Urinary bladder (tissue), 4 donors: ENCODE results near the gene EML6. TPM values are rescaled to one million over a fixed set of nuclear protein-coding genes. Genes with fewer than 3 reads are reported as not detected.

ENCODE experiments used
- DNase-seq: peaks from one replicate; pipeline ENCODE4 v3.0.0-alpha.2; 2015; ENCODE audit errors: extremely low spot score
- H3K27ac ChIP-seq: one replicate; pipeline ENCODE4 v1.5.1; 2013; ENCODE audit warnings: low read depth, mild to moderate bottlenecking, moderate library complexity
- H3K36me3 ChIP-seq: one replicate; pipeline ENCODE4 v1.6.1; 2013; ENCODE audit warnings: mild to moderate bottlenecking, moderate library complexity; ENCODE audit not compliant: insufficient read depth
- H3K4me1 ChIP-seq: one replicate; pipeline ENCODE4 v1.6.1; 2013; ENCODE audit warnings: mild to moderate bottlenecking, moderate library complexity; ENCODE audit not compliant: insufficient read depth
- H3K4me3 ChIP-seq: one replicate; pipeline ENCODE4 v1.5.1; 2013; ENCODE audit warnings: low read depth, low read length
- WGBS: extraction: QIAGEN DNeasy Blood & Tissue Kit; methylation state at CpG from one replicate; pipeline ENCODE4 v1.1.7; 2013; 5-methylcytosine and 5-hydroxymethylcytosine counted together
- polyA plus RNA-seq: library from polyadenylated mRNA; stranded (reverse); fragments of 200-250 nt; gene quantifications from one replicate; pipeline ENCODE4 v1.2.3, GENCODE V29; 2013
- total RNA-seq: library from RNA; depleted of rRNA; stranded (reverse); fragments of >200 nt; gene quantifications from one replicate; pipeline ENCODE4 v1.2.3, GENCODE V29; 2014
- donor health status: healthy with polysubstance abuse.
- donor health status: healthy.

Gene EML6
- 3.9 TPM for total RNA-seq
- 1.4 TPM for polyA plus RNA-seq

DNA sequence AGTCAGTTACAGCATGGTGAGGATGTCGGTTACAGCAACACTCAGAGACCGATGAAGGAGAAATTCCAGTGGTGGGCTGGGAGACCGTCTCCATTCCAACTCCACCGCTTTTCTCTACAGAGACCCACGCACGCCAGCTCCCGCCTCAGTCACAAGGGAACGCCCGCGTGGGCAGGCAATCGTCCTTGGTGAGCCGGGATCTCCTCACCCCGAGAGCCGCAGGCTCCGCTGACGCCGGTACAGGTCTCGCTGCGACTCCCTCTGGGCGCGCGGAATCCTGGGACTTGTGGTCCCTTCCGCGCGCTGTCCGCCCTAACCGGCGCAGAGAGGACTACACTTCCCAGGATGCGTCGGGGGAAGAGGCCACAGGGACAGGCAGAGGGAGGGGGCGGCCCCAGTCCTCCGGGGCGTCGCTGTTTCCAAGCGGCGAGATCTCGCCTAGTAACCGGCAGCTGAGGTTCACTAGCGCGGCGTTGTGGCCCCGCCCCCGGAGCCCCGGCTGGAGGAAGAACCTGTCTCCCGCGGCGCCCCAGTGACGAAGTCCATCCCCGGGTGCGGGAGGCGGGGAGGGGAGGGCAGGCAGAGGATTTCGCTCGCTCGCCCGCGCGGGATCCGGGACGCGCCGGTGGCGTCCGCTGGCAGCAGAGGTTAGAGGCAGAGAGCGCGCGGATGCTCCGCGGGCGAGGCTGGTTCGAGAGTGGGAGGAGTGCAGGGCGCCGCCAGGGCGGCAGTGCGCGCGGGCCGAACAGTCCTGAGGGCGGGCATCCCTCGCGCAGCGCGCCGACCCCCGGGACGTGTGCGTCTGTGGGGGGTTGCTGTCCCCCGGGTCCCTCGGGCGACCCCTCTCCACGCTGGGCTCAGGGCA is at the start of gene EML6:
EML6 (plus strand) TSS at position 532 of the 865 bp plus-strand sequence. CDS start 1,400 bp downstream, outside the sequence.
- H3K27ac ChIP-seq, result no peak within 1 kb of the TSS
- no peaks in the 10 kb centered on the region for H3K4me1 ChIP-seq
- no peaks in the 10 kb centered on the region for H3K36me3 ChIP-seq
- H3K4me3 ChIP-seq, result peak within 1 kb of the TSS; percentile 71
- peak; percentile 95 for DNase-seq
- under 1% methylated on average over 90 of the region's 90 CpGs for WGBS

- Histone ChIP-seq H3K36me3 (no peaks in the 10 kb centered on the region), H3K27ac (no peak overlapping the region), H3K4me1 (no peaks in the 10 kb centered on the region), H3K4me3 (no peak overlapping the region)
- no peak for DNase-seq
- 94% methylated on average over 8 of the region's 8 CpGs for WGBS
These were observed 48.2 kb upstream of the EML6 start for GRCh38 chr2:54675281-54675680.

GRCh38 chr2:54675738-54676137 is 47.7 kb upstream of the EML6 start:
- no peaks in the 10 kb centered on the region for H3K4me1 ChIP-seq
- no peaks in the 10 kb centered on the region for H3K36me3 ChIP-seq
- DNase-seq, result no peak
- 75% methylated on average over 11 of the region's 11 CpGs for WGBS
- no peak overlapping the region for H3K4me3 ChIP-seq
- H3K27ac ChIP-seq, result no peak overlapping the region

DNA sequence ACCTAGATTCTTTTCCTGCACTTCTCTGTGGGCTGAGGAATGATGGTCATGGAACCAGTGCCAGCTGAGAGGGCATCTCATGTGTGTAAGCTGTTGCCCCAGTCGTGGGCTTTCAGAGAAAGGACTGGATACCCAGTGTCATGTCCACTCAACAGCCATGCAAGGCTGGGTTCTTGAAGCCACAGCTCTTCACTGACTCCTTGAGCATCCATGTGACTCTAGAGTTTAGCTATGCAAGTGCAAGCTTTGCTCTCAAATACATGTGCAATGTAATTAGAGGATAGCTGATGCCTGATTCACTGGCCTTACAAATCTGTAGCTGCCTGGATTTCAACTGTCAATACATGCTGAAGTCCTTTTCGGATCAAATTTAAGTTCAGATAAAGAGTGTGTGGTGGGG is 46.8 kb upstream of the EML6 start:
- 77% methylated on average over 2 of the region's 2 CpGs for WGBS
- Histone ChIP-seq H3K27ac (no peak overlapping the region), H3K36me3 (no peaks in the 10 kb centered on the region), H3K4me3 (no peak overlapping the region), H3K4me1 (no peaks in the 10 kb centered on the region)
- DNase-seq, result no peak

GRCh38 chr2:54677476-54678265 is 45.8 kb upstream of the EML6 start:
- no peak for DNase-seq
- Histone ChIP-seq H3K4me1 (no peaks in the 10 kb centered on the region), H3K36me3 (no peaks in the 10 kb centered on the region), H3K27ac (no peak overlapping the region), H3K4me3 (no peak overlapping the region)
- WGBS, result 93% methylated on average over 6 of the region's 6 CpGs

- Histone ChIP-seq H3K4me1 (no peaks in the 10 kb centered on the region), H3K4me3 (no peak overlapping the region), H3K36me3 (no peaks in the 10 kb centered on the region), H3K27ac (no peak overlapping the region)
- WGBS, result 84% methylated on average over 3 of the region's 3 CpGs
- no peak for DNase-seq
These were observed 44.7 kb upstream of the EML6 start for GRCh38 chr2:54678719-54679118.

GRCh38 chr2:54680397-54681041 is 42.9 kb upstream of the EML6 start:
- Histone ChIP-seq H3K36me3 (no peaks in the 10 kb centered on the region), H3K4me3 (no peak overlapping the region), H3K4me1 (no peaks in the 10 kb centered on the region), H3K27ac (no peak overlapping the region)
- DNase-seq, result no peak
- WGBS, result 81% methylated on average over 6 of the region's 6 CpGs

GRCh38 chr2:54681416-54681815 is 42.0 kb upstream of the EML6 start:
- Histone ChIP-seq H3K4me3 (no peak overlapping the region), H3K36me3 (no peaks in the 10 kb centered on the region), H3K27ac (no peak overlapping the region), H3K4me1 (no peaks in the 10 kb centered on the region)
- no peak for DNase-seq
- WGBS, result 85% methylated on average over 6 of the region's 6 CpGs

- no peak for DNase-seq
- H3K36me3 ChIP-seq, result no peaks in the 10 kb centered on the region
- H3K4me1 ChIP-seq, result no peaks in the 10 kb centered on the region
- 94% methylated on average over 2 of the region's 2 CpGs for WGBS
- H3K4me3 ChIP-seq, result no peak overlapping the region
- no peak overlapping the region for H3K27ac ChIP-seq
These were observed 39.9 kb upstream of the EML6 start for GRCh38 chr2:54683596-54683995.

GRCh38 chr2:54685263-54685775 is 38.1 kb upstream of the EML6 start:
- Histone ChIP-seq H3K36me3 (no peaks in the 10 kb centered on the region), H3K27ac (no peak overlapping the region), H3K4me1 (no peaks in the 10 kb centered on the region), H3K4me3 (no peak overlapping the region)
- DNase-seq, result no peak
- 84% methylated on average over 4 of the region's 4 CpGs for WGBS

GRCh38 chr2:54687595-54688152 is 35.8 kb upstream of the EML6 start:
- WGBS, result 91% methylated on average over 4 of the region's 4 CpGs
- no peak overlapping the region for H3K4me3 ChIP-seq

GRCh38 chr2:54691445-54692135 is 31.9 kb upstream of the EML6 start:
- 83% methylated on average over 8 of the region's 8 CpGs for WGBS
- H3K36me3 ChIP-seq, result no peaks in the 10 kb centered on the region
- H3K27ac ChIP-seq, result no peak overlapping the region
- no peak overlapping the region for H3K4me3 ChIP-seq
- H3K4me1 ChIP-seq, result no peaks in the 10 kb centered on the region
- no peak for DNase-seq

More at GRCh38 chr2:54687595-54688152, 35.8 kb upstream of the EML6 start:
- no peak for DNase-seq
- Histone ChIP-seq H3K36me3 (no peaks in the 10 kb centered on the region), H3K4me1 (no peaks in the 10 kb centered on the region), H3K27ac (no peak overlapping the region)

DNA sequence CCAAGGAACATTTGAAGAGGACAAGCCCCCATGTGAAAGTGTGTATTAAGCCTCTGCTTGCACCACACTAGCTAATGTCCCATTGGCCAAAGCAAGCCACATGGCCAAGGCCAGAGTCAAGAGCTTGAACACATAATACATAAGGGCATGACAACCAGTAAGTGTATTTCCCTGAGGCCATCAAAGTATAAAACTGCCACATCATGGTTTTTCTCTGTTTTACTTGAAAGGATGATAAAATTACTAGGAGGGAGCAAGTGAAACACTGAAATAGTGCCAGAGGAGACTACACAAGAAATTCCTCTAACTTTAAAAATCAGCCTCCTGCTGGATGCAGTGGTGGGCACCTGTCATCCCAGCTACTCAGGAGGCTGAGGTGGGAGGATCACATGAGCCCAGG is 30.9 kb upstream of the EML6 start:
- no peaks in the 10 kb centered on the region for H3K4me1 ChIP-seq

More for the DNA sequence above, 30.9 kb upstream of the EML6 start:
- Histone ChIP-seq H3K4me3 (no peak overlapping the region), H3K27ac (no peak overlapping the region), H3K36me3 (no peaks in the 10 kb centered on the region)
- DNase-seq, result no peak
